Measurements from ENCODE around the gene KCNQ1.

GRCh38 chr11:2744166-2744565 is 299.4 kb downstream of the KCNQ1 start:
- TF ChIP-seq POLR2A (IDR thresholded peaks at IDR 0.05; ENCODE audit: low read length) (no peak), GATA1 (IDR thresholded peaks at IDR 0.05; ENCODE audit: low read depth, low read length) (no peak)
